GM23248 (cell line): ENCODE measurements around the gene ATRN.

Experiments used
- EZH2 ChIP-seq: fragments of 200-600 bp; sonication (generic); IDR thresholded peaks from 2 replicates; pipeline ENCODE4 v1.6.1; 2018; ENCODE audit warnings: antibody characterized with exemption, mild to moderate bottlenecking; ENCODE audit not compliant: insufficient read depth, poor library complexity, severe bottlenecking
- EZH2phosphoT487 ChIP-seq: fragments of 200-600 bp; sonication (generic); IDR thresholded peaks from 2 replicates; pipeline ENCODE4 v1.6.1; 2018; ENCODE audit warnings: antibody characterized with exemption, moderate library complexity, mild to moderate bottlenecking, low read depth; ENCODE audit not compliant: insufficient read depth

- TF ChIP-seq EZH2phosphoT487 (no peak), EZH2 (no peak)
These were observed 13.0 kb downstream of the ATRN start for GRCh38 chr20:3483784-3484183.
